ENCODE data around the gene FGD2.

The FGD2 gene

GRCh38 chr6:36970892-36971842 lies 34.3 kb upstream of the FGD2 start:
- DNase-seq (ENCODE audit: low read depth), result no peak

- DNase-seq (ENCODE audit: low read depth), result no peak
Observed at GRCh38 chr6:36971921-36972673, 33.4 kb upstream of the FGD2 start.

GRCh38 chr6:36973190-36973589 lies 32.3 kb upstream of the FGD2 start:
- DNase-seq (ENCODE audit: low read depth), result no peak

- no peak for DNase-seq (ENCODE audit: low read depth)
Observed at GRCh38 chr6:36973647-36974046, 31.8 kb upstream of the FGD2 start.

GRCh38 chr6:36975231-36976006 lies 30.0 kb upstream of the FGD2 start:
- DNase-seq (ENCODE audit: low read depth), result no peak

- DNase-seq (ENCODE audit: low read depth), result no peak
Observed at GRCh38 chr6:36976007-36976264, 29.5 kb upstream of the FGD2 start.

- DNase-seq (ENCODE audit: low read depth), result no peak
Observed at GRCh38 chr6:36976509-36976908, 28.9 kb upstream of the FGD2 start.

GRCh38 chr6:36976931-36977330 lies 28.5 kb upstream of the FGD2 start:
- no peak for DNase-seq (ENCODE audit: low read depth)

- DNase-seq (ENCODE audit: low read depth), result no peak
Observed at GRCh38 chr6:36977470-36977941, 27.9 kb upstream of the FGD2 start.

- no peak for DNase-seq (ENCODE audit: low read depth)
Observed at GRCh38 chr6:36978421-36979346, 26.8 kb upstream of the FGD2 start.

- peak; percentile 57 for DNase-seq (ENCODE audit: low read depth)
Observed at GRCh38 chr6:36979347-36979742, 26.1 kb upstream of the FGD2 start.

- DNase-seq (ENCODE audit: low read depth), result no peak
Observed at GRCh38 chr6:36980129-36980528, 25.3 kb upstream of the FGD2 start.

- DNase-seq (ENCODE audit: low read depth), result no peak
Observed at GRCh38 chr6:36980876-36981619, 24.4 kb upstream of the FGD2 start.

GRCh38 chr6:36983538-36983937 lies 21.9 kb upstream of the FGD2 start:
- no peak for DNase-seq (ENCODE audit: low read depth)

GRCh38 chr6:36984581-36985416 lies 20.7 kb upstream of the FGD2 start:
- peak; percentile 42 for DNase-seq (ENCODE audit: low read depth)

GRCh38 chr6:36985417-36985807 lies 20.0 kb upstream of the FGD2 start:
- DNase-seq (ENCODE audit: low read depth), result no peak

GRCh38 chr6:36985808-36986703 lies 19.4 kb upstream of the FGD2 start, which contains the start of gene MTCH1:
MTCH1 (minus strand) TSS chr6:36986196; CDS start chr6:36986173, 23 bp downstream.
- peak; percentile 71 for DNase-seq (ENCODE audit: low read depth)

- no peak for DNase-seq (ENCODE audit: low read depth)
Observed at GRCh38 chr6:36986704-36987047, 18.8 kb upstream of the FGD2 start.

GRCh38 chr6:36989264-36989663 lies 16.2 kb upstream of the FGD2 start:
- no peak for DNase-seq (ENCODE audit: low read depth)
